HEK293T (cell line): ENCODE results near the gene TSPO2.

Source experiments
- CTCF ChIA-PET: fragments of 350-600 bp; formaldehyde crosslinking; extraction: SDS; loops from one replicate; lab custom pipeline; 2021; ENCODE audit warnings: antibody characterized with exemption, inconsistent platforms; lab: Yijun Ruan, JAX
- POLR2A ChIA-PET: fragments of 350-600 bp; formaldehyde crosslinking; extraction: SDS; loops from one replicate; lab custom pipeline; 2020; ENCODE audit warnings: antibody characterized with exemption, inconsistent platforms; lab: Yijun Ruan, JAX
- DNase-seq: peaks from one replicate; pipeline ENCODE4 v3.0.0; 2012; ENCODE audit warnings: mixed read lengths; ENCODE audit errors: extremely low spot score
- ARNT ChIP-seq: fragments of 450-650 bp; IDR thresholded peaks from 2 replicates; pipeline ENCODE4 v1.6.1; 2017; ENCODE audit warnings: mild to moderate bottlenecking
- BHLHE40 ChIP-seq: fragments of 450-650 bp; IDR thresholded peaks from 2 replicates; pipeline ENCODE4 v1.6.1; 2016; ENCODE audit warnings: mild to moderate bottlenecking, moderate library complexity, borderline replicate concordance
- CTBP1 ChIP-seq: fragments of 450-650 bp; IDR thresholded peaks from 2 replicates; pipeline ENCODE4 v1.6.1; 2016; ENCODE audit warnings: borderline replicate concordance
- ELF4 ChIP-seq: fragments of 450-650 bp; IDR thresholded peaks from 2 replicates; pipeline ENCODE4 v1.6.1; 2017; ENCODE audit warnings: antibody characterized with exemption
- FOXA1 ChIP-seq: fragments of 450-650 bp; IDR thresholded peaks from 2 replicates; pipeline ENCODE4 v1.6.1; 2016; ENCODE audit warnings: mild to moderate bottlenecking
- FOXK2 ChIP-seq: fragments of 450-650 bp; IDR thresholded peaks from 2 replicates; pipeline ENCODE4 v1.6.1; 2016; ENCODE audit warnings: mild to moderate bottlenecking
- FOXM1 ChIP-seq: fragments of 450-650 bp; IDR thresholded peaks from 2 replicates; pipeline ENCODE4 v1.6.1; 2017; ENCODE audit warnings: mild to moderate bottlenecking, borderline replicate concordance
- HDGF ChIP-seq: fragments of 450-650 bp; IDR thresholded peaks from 2 replicates; pipeline ENCODE4 v1.6.1; 2017; ENCODE audit warnings: antibody characterized with exemption, borderline replicate concordance
- L3MBTL2 ChIP-seq: fragments of 450-650 bp; conservative IDR thresholded peaks from 2 replicates; pipeline ENCODE4 v1.6.1; 2016; ENCODE audit warnings: mild to moderate bottlenecking
- LEF1 ChIP-seq: fragments of 450-650 bp; IDR thresholded peaks from 2 replicates; pipeline ENCODE4 v1.6.1; 2017; ENCODE audit warnings: mild to moderate bottlenecking, borderline replicate concordance
- NFRKB ChIP-seq: fragments of 450-650 bp; IDR thresholded peaks from 2 replicates; pipeline ENCODE4 v1.6.1; 2016; ENCODE audit warnings: mild to moderate bottlenecking, moderate library complexity
- PKNOX1 ChIP-seq: fragments of 450-650 bp; IDR thresholded peaks from 2 replicates; pipeline ENCODE4 v1.6.1; 2016
- SP1 ChIP-seq: fragments of 450-650 bp; IDR thresholded peaks from 2 replicates; pipeline ENCODE4 v1.6.1; 2017
- SUZ12 ChIP-seq: fragments of 450-650 bp; IDR thresholded peaks from 2 replicates; pipeline ENCODE4 v1.6.1; 2016; ENCODE audit warnings: mild to moderate bottlenecking
- TARDBP ChIP-seq: fragments of 450-650 bp; IDR thresholded peaks from 2 replicates; pipeline ENCODE4 v1.6.1; 2016
- ZNF384 ChIP-seq: fragments of 450-650 bp; IDR thresholded peaks from 2 replicates; pipeline ENCODE4 v1.6.1; 2016

Gene TSPO2

GRCh38 chr6:41047306-41047705, 5.0 kb downstream of the TSPO2 start:
- TF ChIP-seq FOXA1: no peak
- CTCF ChIA-PET: interaction anchor here (0.9 kb wide), 1 partner anchor 20 kb away, joined by 5 read pairs; no protein-coding TSS in a partner anchor
- DNase-seq: no peak
- POLR2A ChIA-PET: no interaction called here

- no peak for DNase-seq
- TF ChIP-seq LEF1: no peak
- no peak for TF ChIP-seq SUZ12
- TF ChIP-seq TARDBP: no peak
- TF ChIP-seq ZNF384: no peak
- TF ChIP-seq HDGF: no peak
- ChIA-PET POLR2A (no interaction called here), CTCF (interaction anchor here (0.7 to 1.3 kb wide), 2 partner anchors 8 to 153 kb away, joined by 3 read pairs; no protein-coding TSS in a partner anchor)
Observed at GRCh38 chr6:41047745-41048732, 5.8 kb downstream of the TSPO2 start.

DNA sequence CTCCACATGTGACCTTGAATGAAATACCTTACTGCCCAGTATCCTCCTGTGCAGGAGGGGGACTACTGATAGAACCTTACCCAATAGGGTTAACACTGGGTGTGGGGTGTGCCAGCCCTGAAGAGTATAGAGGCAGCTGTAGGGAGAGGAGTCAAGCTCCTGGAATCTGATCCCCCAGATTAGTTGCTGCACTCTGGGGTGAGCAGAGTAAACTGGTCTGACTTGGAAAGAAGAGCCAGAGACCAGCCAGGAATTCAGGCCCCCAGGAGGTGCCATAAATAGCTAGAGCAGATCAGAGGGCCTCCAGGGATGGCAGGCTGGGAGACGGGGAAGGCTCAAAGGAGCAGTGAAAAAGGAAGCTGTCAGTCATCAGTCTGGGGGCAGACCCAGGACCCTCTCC, 7.3 kb downstream of the TSPO2 start:
- POLR2A ChIA-PET: interaction anchor here (1.1 kb wide), 1 partner anchor 23 kb away, joined by 4 read pairs; the partner anchor contains the start of gene NFYA
- CTCF ChIA-PET: interaction anchor here (1.3 kb wide), 1 partner anchor 9 kb away, joined by 3 read pairs; no protein-coding TSS in a partner anchor
- TF ChIP-seq BHLHE40: no peak
- no peak for TF ChIP-seq HDGF
- no peak for TF ChIP-seq SP1
- no peak for TF ChIP-seq CTBP1
- no peak for TF ChIP-seq SUZ12
- TF ChIP-seq PKNOX1: no peak
- no peak for TF ChIP-seq FOXA1
- no peak for DNase-seq

DNA sequence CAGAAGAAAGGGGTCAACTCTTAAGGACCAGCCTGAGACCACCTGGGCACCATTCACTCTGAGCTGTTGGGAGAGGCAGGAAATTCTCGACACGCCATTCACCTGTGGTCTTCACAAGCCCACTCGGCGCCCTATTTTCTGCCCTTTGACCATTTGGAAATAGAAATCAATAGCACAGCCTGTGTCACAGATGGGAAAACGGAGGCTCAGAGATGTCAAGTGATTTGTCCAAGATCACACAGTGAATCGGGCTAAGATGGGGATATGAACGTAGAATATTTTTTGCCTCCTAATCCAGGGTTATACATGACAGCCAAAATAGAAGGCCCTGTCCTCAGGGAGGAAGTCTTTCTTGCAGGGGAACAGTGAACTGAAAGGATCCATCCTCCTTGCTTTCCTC, 7.7 kb downstream of the TSPO2 start:
- DNase-seq: no peak
- ChIA-PET POLR2A (interaction anchor here (1.1 kb wide), 1 partner anchor 23 kb away, joined by 4 read pairs; the partner anchor contains the start of gene NFYA), CTCF (no interaction called here)
- TF ChIP-seq LEF1: no peak
- TF ChIP-seq ZNF384: no peak
- TF ChIP-seq NFRKB: no peak
- no peak for TF ChIP-seq FOXM1
- TF ChIP-seq ARNT: no peak
- no peak for TF ChIP-seq TARDBP
- TF ChIP-seq FOXK2: no peak
- TF ChIP-seq SP1: no peak
- no peak for TF ChIP-seq PKNOX1
- TF ChIP-seq SUZ12: no peak

DNA sequence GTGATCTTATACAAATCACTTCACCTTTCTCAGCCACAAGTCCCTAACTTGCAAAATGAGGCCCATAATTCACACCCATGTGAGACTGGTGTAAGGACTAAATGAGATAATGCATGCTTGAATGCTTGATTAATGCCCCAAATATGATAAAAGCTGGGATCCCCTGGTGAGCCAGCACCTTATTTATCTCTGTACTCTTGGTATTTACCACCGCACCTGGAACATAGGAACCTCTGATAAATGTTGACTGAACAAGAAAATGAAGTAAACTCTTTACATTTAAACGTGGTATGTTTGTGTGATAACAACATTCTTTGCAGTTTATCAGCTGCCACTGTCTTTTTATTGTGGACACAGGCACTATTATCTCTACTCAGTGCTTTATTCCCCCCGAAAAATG, 8.3 kb downstream of the TSPO2 start:
- TF ChIP-seq CTBP1 (no peak), SP1 (no peak), L3MBTL2 (no peak), FOXK2 (no peak), FOXA1 (no peak), HDGF (no peak), ELF4 (no peak), PKNOX1 (no peak)
- ChIA-PET POLR2A (no interaction called here), CTCF (no interaction called here)
- no peak for DNase-seq

DNA sequence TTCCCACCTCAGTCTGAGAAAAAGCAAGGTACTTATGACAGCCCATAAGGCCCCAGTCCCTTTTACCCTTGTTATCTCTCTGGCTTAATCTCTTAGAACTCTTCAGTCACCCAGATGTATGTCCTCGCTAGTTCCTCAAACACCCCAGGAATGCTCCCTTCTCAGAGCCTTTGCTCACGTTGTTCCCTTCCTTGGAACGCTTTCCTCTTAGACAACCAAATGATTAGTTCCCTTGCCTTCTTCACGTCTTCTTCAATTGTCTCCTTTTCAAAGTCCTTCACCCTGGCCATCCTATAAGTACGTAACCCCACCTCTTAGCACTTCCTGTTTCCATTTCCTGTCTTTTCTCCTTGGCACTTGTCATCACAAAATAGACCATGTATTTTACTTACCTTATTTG, 9.6 kb downstream of the TSPO2 start:
- TF ChIP-seq NFRKB (no peak), HDGF (no peak), ELF4 (no peak), FOXM1 (no peak), SUZ12 (no peak), FOXA1 (no peak), ZNF384 (no peak), FOXK2 (no peak)
- ChIA-PET CTCF (no interaction called here), POLR2A (no interaction called here)
- no peak for DNase-seq

DNA sequence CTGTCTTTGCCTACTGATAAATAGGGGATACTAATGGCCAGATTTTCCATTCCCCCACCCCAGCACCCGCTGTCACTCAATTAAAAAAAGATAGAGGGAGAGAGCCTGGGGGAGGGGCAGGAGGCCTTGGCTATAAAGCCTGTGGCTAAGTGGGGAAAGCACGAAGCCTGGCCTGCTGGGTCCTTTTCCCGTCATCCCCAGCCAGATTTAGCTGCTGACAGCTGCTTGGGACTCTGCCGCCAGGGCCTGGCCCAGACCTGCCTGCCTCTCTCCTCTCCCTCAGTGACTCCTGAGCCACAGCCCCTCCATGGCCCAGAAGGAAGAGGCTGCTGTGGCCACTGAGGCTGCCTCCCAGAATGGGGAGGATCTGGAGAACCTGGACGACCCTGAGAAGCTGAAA, 10.8 kb downstream of the TSPO2 start, which contains the start of gene APOBEC2:
APOBEC2 (plus strand) TSS at position 162 of the 400 bp plus-strand sequence; CDS start at position 308, 146 bp downstream.
- CTCF ChIA-PET: no interaction called here
- DNase-seq: no peak
- POLR2A ChIA-PET: interaction anchor here (0.7 kb wide), 1 partner anchor 16 kb away, joined by 3 read pairs; no protein-coding TSS in a partner anchor
- no peak for TF ChIP-seq LEF1
- TF ChIP-seq TARDBP: no peak
- no peak for TF ChIP-seq CTBP1
- TF ChIP-seq SUZ12: no peak
- no peak for TF ChIP-seq L3MBTL2
- no peak for TF ChIP-seq NFRKB
- no peak for TF ChIP-seq BHLHE40
- no peak for TF ChIP-seq SP1
- no peak for TF ChIP-seq ARNT
- no peak for TF ChIP-seq FOXA1
- no peak for TF ChIP-seq PKNOX1
- no peak for TF ChIP-seq FOXM1
- TF ChIP-seq HDGF: no peak
- TF ChIP-seq ELF4: no peak
- no peak for TF ChIP-seq ZNF384
- TF ChIP-seq FOXK2: no peak
